ENCODE measurements around the gene WDR74.

GRCh38 chr11:62843466-62843865 lies 4.1 kb upstream of the WDR74 start:
- no peak for TF ChIP-seq CTCF (IDR thresholded peaks at IDR 0.05; ENCODE audit: low read depth, low read length)
- TF ChIP-seq EZH2phosphoT487 (IDR thresholded peaks at IDR 0.05; ENCODE audit: low read depth), result no peak

Data from OCI-LY3 (cell line).